GM12892 (cell line): Measurements from ENCODE around the gene EGFLAM.

ENCODE experiments used
- DNase-seq: peaks from one replicate; pipeline ENCODE4 v3.0.0; 2011; ENCODE audit not compliant: insufficient read length
- FAIRE-seq: peaks from 2 replicates; lab custom pipeline; 2011; peaks lifted over from hg19 to GRCh38; lab: Jason Lieb, UNC
- POLR2A ChIP-seq: IDR thresholded peaks from 2 replicates; pipeline ENCODE4 v1.6.1; 2011; ENCODE audit warnings: low read depth, low read length, control low read depth
- POLR2AphosphoS5 ChIP-seq: IDR thresholded peaks from 2 replicates; pipeline ENCODE4 v1.6.1; 2011; ENCODE audit warnings: low read depth, low read length, control low read depth
- TAF1 ChIP-seq: IDR thresholded peaks from 2 replicates; pipeline ENCODE4 v1.6.1; 2011; ENCODE audit warnings: low read depth, mild to moderate bottlenecking, control low read depth, low read length, borderline replicate concordance

The EGFLAM gene

DNA sequence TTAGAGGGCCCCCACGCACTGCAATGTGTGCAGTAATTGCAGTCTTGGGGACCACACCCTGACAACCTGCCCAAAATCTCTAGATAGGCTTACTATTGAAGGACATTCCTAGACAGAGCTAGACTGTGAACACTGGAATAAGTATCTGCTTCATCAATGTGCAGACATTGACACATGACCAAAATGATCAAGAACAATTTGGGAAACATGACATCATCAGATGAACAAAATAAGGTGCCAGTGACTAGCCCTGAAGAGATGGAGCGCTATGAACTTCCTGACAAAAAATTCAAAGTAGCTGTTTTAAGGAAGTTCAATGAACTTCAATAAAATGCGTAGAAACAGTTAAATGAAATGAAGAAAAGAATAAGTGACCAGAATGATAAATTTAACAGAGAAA lies 15.3 kb downstream of the EGFLAM start:
- TF ChIP-seq POLR2A (no peak), POLR2AphosphoS5 (no peak), TAF1 (no peak)
- FAIRE-seq, result no peak
- no peak for DNase-seq

- FAIRE-seq, result no peak
- TF ChIP-seq POLR2AphosphoS5 (no peak), POLR2A (no peak), TAF1 (no peak)
- no peak for DNase-seq
These were observed 16.0 kb downstream of the EGFLAM start for GRCh38 chr5:38274370-38274769.

- FAIRE-seq (no peak), DNase-seq (no peak)
- no peak for TF ChIP-seq TAF1
- no peak for TF ChIP-seq POLR2AphosphoS5
- TF ChIP-seq POLR2A, result no peak
These were observed 26.0 kb downstream of the EGFLAM start for GRCh38 chr5:38284384-38284783.

DNA sequence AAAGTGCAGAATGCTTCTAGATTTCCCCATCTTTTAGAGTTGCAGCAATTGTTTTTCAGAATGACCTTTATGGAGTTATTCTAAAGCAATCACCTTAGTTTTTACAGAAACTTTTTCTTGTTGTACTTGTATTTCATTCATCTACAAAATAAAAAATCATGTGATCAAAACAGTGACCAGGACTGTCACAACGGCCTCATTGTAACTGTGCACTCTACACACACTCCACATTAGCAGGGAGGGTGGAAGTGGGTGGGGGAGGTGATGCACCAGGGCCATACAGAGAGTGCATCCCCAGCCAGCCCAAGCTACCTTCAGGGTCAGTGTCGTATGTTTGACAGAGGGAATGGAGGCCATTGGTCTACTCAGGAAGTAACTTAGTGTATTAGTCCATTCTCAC lies 26.9 kb downstream of the EGFLAM start:
- TF ChIP-seq POLR2A, result no peak
- TF ChIP-seq TAF1, result no peak
- TF ChIP-seq POLR2AphosphoS5, result no peak
- FAIRE-seq (no peak), DNase-seq (no peak)

- DNase-seq (no peak), FAIRE-seq (no peak)
- no peak for TF ChIP-seq POLR2A
- TF ChIP-seq POLR2AphosphoS5, result no peak
- no peak for TF ChIP-seq TAF1
These were observed 27.6 kb downstream of the EGFLAM start for GRCh38 chr5:38286002-38286401.

DNA sequence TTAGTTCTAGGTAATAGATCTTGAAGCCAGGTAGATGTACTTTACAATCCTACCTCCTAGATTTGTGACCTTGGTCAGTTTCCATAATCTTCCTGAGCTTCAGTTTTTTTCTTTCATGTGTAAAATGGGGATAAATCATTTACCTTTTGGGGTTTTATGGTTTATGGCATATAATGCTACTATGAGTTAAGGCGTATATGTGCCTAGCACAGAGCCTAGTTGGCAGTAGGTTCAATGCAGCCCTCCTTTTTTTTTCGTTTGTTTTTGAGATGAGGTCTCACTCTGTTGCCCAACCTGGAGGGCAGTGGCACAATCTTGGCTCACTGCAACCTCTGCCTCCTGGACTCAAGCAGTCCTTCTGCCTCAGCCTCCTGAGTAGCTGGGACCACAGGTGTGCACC lies 28.8 kb downstream of the EGFLAM start:
- DNase-seq (no peak), FAIRE-seq (no peak)

GRCh38 chr5:38289457-38289856 lies 31.1 kb downstream of the EGFLAM start:
- no peak for DNase-seq
- no peak for FAIRE-seq
- TF ChIP-seq POLR2AphosphoS5 (no peak), POLR2A (no peak), TAF1 (no peak)

More for the DNA sequence above, 28.8 kb downstream of the EGFLAM start:
- TF ChIP-seq TAF1, result no peak
- no peak for TF ChIP-seq POLR2AphosphoS5
- TF ChIP-seq POLR2A, result no peak

- no peak for FAIRE-seq
- DNase-seq, result no peak
- no peak for TF ChIP-seq POLR2AphosphoS5
- no peak for TF ChIP-seq POLR2A
- no peak for TF ChIP-seq TAF1
These were observed 31.8 kb downstream of the EGFLAM start for GRCh38 chr5:38290028-38290653.

- DNase-seq (no peak), FAIRE-seq (no peak)
- TF ChIP-seq POLR2AphosphoS5 (no peak), POLR2A (no peak), TAF1 (no peak)
These were observed 33.0 kb downstream of the EGFLAM start for GRCh38 chr5:38291355-38291754.

- FAIRE-seq, result no peak
These were observed 33.9 kb downstream of the EGFLAM start for GRCh38 chr5:38292228-38292627.

DNA sequence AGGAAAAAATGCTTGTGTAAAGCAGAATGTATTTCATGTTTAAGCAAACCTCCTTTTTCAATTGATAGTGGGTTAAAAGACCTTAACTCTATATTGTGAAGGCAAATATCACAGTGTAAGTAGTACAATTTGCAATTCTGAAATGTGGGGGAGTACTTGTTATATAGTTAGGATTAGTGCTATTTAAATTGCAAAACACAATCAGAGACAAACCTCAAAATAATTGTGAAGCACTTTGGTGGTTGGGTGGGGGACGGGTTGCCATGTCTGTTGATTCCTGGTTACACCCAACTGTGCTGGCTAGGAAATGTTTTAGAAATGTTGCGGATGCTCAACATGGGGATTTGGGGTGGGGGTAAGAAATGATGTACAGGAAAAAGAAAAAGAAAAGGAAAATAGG lies 37.4 kb downstream of the EGFLAM start:
- DNase-seq (no peak), FAIRE-seq (no peak)
- TF ChIP-seq TAF1 (no peak), POLR2AphosphoS5 (no peak), POLR2A (no peak)

More at GRCh38 chr5:38292228-38292627, 33.9 kb downstream of the EGFLAM start:
- no peak for DNase-seq
- TF ChIP-seq POLR2A (no peak), POLR2AphosphoS5 (no peak), TAF1 (no peak)
